HEK293 (cell line): Measurements from ENCODE around the gene TLE4.

Source experiments
- KLF16 ChIP-seq: fragments of 450-650 bp; formaldehyde crosslinking; IDR thresholded peaks from 2 replicates; pipeline ENCODE4 v1.5.1; 2017; ENCODE audit warnings: missing biosample characterization, missing genetic modification characterization
- SALL2 ChIP-seq: fragments of 450-650 bp; formaldehyde crosslinking; IDR thresholded peaks from 2 replicates; pipeline ENCODE4 v1.5.0; 2017; ENCODE audit warnings: missing biosample characterization, mild to moderate bottlenecking, missing genetic modification characterization, borderline replicate concordance
- YY1 ChIP-seq: fragments of 450-650 bp; formaldehyde crosslinking; IDR thresholded peaks from 2 replicates; pipeline ENCODE4 v1.5.1; 2018; ENCODE audit warnings: missing biosample characterization, missing genetic modification characterization
- ZBTB17 ChIP-seq: fragments of 450-650 bp; formaldehyde crosslinking; IDR thresholded peaks from 2 replicates; pipeline ENCODE4 v1.5.1; 2016; ENCODE audit warnings: missing biosample characterization, missing genetic modification characterization
- ZNF223 ChIP-seq: fragments of 450-650 bp; formaldehyde crosslinking; IDR thresholded peaks from 2 replicates; pipeline ENCODE4 v1.5.1; 2016; ENCODE audit warnings: missing biosample characterization, missing genetic modification characterization
- ZNF350 ChIP-seq: fragments of 450-650 bp; formaldehyde crosslinking; IDR thresholded peaks from 2 replicates; pipeline ENCODE4 v1.5.0; 2017; ENCODE audit warnings: missing biosample characterization, mild to moderate bottlenecking, missing genetic modification characterization
- ZNF580 ChIP-seq: fragments of 450-650 bp; formaldehyde crosslinking; IDR thresholded peaks from 2 replicates; pipeline ENCODE4 v1.5.1; 2016; ENCODE audit warnings: missing biosample characterization, missing genetic modification characterization
- ZNF664 ChIP-seq: fragments of 450-650 bp; formaldehyde crosslinking; IDR thresholded peaks from 2 replicates; pipeline ENCODE4 v1.5.1; 2016; ENCODE audit warnings: missing biosample characterization, missing genetic modification characterization
- TF ChIP-seq, protein P1 (sequence below): fragments of 450-650 bp; formaldehyde crosslinking; IDR thresholded peaks from 2 replicates; pipeline ENCODE4 v1.5.1; 2016; ENCODE audit warnings: missing biosample characterization, missing genetic modification characterization
- TF ChIP-seq, protein P2 (sequence below): fragments of 450-650 bp; IDR thresholded peaks from 2 replicates; pipeline ENCODE4 v1.5.1; 2018; ENCODE audit warnings: missing biosample characterization, missing genetic modification characterization

DNA sequence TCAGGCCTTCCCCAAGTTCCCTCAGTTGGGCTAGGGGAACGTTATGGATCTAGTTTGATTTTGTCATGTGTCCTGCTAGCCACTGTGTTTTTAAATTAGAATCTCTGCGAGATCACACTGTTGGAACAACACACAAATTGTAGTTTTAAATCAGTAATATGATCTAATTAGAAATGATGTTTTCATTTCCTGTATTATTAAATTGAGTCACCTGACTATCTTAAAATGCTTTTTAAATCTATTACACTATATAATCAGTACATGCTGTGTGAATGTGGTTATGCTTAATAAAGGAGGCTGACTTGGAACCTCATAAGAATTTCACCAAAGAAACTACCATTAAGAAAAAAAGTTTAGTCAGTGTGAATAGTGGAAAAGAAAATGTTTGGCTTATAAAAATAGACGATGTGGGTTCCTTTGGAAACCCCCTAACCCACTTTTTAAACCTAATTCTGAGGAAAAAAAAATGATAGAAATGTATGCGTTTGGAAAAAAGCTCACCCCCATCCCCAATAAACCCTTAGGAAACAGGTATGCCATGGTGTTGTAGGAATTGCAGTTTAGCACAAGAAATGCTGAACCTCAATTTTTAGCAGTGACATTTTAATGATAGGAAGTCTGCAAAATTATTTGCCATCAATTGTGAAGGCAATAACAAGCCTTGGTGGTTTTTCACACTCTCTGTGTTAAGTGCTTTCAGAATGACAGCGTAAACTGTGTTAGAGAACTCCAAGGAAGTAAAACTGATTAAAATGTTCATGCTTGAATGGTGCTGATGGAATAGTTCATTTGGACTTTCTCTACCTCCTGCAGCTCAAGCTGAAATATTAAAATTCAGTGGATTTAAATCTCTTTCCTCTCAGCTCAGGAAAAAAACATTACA, 59.0 kb downstream of the TLE4 start:
- TF ChIP-seq YY1 (tag by site-specific recombination) (no peak), ZNF580 (tag by site-specific recombination) (no peak), SALL2 (tag by site-specific recombination) (no peak), ZNF223 (tag by site-specific recombination) (no peak), KLF16 (tag by site-specific recombination) (no peak), ZNF664 (no peak), ZBTB17 (no peak), ZNF350 (tag by site-specific recombination) (no peak)
- TF ChIP-seq, protein P1, sequence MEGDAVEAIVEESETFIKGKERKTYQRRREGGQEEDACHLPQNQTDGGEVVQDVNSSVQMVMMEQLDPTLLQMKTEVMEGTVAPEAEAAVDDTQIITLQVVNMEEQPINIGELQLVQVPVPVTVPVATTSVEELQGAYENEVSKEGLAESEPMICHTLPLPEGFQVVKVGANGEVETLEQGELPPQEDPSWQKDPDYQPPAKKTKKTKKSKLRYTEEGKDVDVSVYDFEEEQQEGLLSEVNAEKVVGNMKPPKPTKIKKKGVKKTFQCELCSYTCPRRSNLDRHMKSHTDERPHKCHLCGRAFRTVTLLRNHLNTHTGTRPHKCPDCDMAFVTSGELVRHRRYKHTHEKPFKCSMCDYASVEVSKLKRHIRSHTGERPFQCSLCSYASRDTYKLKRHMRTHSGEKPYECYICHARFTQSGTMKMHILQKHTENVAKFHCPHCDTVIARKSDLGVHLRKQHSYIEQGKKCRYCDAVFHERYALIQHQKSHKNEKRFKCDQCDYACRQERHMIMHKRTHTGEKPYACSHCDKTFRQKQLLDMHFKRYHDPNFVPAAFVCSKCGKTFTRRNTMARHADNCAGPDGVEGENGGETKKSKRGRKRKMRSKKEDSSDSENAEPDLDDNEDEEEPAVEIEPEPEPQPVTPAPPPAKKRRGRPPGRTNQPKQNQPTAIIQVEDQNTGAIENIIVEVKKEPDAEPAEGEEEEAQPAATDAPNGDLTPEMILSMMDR (tag by site-specific recombination), result no peak
- TF ChIP-seq, protein P2, sequence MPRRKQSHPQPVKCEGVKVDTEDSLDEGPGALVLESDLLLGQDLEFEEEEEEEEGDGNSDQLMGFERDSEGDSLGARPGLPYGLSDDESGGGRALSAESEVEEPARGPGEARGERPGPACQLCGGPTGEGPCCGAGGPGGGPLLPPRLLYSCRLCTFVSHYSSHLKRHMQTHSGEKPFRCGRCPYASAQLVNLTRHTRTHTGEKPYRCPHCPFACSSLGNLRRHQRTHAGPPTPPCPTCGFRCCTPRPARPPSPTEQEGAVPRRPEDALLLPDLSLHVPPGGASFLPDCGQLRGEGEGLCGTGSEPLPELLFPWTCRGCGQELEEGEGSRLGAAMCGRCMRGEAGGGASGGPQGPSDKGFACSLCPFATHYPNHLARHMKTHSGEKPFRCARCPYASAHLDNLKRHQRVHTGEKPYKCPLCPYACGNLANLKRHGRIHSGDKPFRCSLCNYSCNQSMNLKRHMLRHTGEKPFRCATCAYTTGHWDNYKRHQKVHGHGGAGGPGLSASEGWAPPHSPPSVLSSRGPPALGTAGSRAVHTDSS, result no peak
